Keratinocyte (primary cell): Measurements from ENCODE around the gene LDAH. TPM values are rescaled to one million over a fixed set of nuclear protein-coding genes. Genes with fewer than 3 reads are reported as not detected.

ENCODE experiments used
- DNase-seq: peaks from one replicate; pipeline ENCODE4 v3.0.0-alpha.2; 2011; ENCODE audit warnings: low read depth, missing footprints, low spot score
- FAIRE-seq: peaks from 2 replicates; lab custom pipeline; 2011; peaks lifted over from hg19 to GRCh38; lab: Jason Lieb, UNC
- H2AFZ ChIP-seq: 2 replicates; pipeline ENCODE4 v1.6.0; 2012; ENCODE audit warnings: low read length, control low read depth, inconsistent platforms; ENCODE audit not compliant: control insufficient read depth
- H3K27ac ChIP-seq: 2 replicates; pipeline ENCODE4 v1.5.1; 2011; ENCODE audit warnings: low read length; ENCODE audit not compliant: control insufficient read depth, insufficient read depth
- H3K27me3 ChIP-seq: 3 replicates; pipeline ENCODE4 v1.6.0; 2011; ENCODE audit warnings: low read length; ENCODE audit not compliant: control insufficient read depth, insufficient read depth; ENCODE audit errors: extremely low read depth
- H3K36me3 ChIP-seq, 2 experiments: 2 replicates in 1 of 2; 3 replicates in 1 of 2; pipeline ENCODE4 v1.5.1; 2011; ENCODE audit warnings: low read length in 2 of 2, mild to moderate bottlenecking in 1 of 2; ENCODE audit not compliant: control insufficient read depth in 2 of 2, insufficient read depth in 2 of 2; ENCODE audit errors: extremely low read depth in 1 of 2
- H3K4me1 ChIP-seq: 3 replicates; pipeline ENCODE4 v1.5.1; 2011; ENCODE audit warnings: low read length; ENCODE audit not compliant: control insufficient read depth, insufficient read depth; ENCODE audit errors: extremely low read depth
- H3K4me2 ChIP-seq: 3 replicates; pipeline ENCODE4 v1.6.0; 2011; ENCODE audit warnings: low read depth, low read length; ENCODE audit not compliant: control insufficient read depth, insufficient read depth; ENCODE audit errors: extremely low read depth
- H3K4me3 ChIP-seq, 3 experiments: fragments of 200-600 bp in 1 of 3; sonication (generic) in 1 of 3; 2 replicates in 2 of 3; 3 replicates in 1 of 3; pipeline ENCODE4 v1.5.1; 2011 to 2016; ENCODE audit warnings: low read length in 3 of 3, mild to moderate bottlenecking in 3 of 3, control low read depth in 2 of 3, inconsistent platforms in 1 of 3, low read depth in 1 of 3, mixed read lengths in 1 of 3, mixed run types in 1 of 3, moderate library complexity in 1 of 3; ENCODE audit not compliant: control insufficient read depth in 2 of 3, insufficient read depth in 2 of 3; ENCODE audit errors: extremely low read depth in 1 of 3
- H3K79me2 ChIP-seq: 2 replicates; pipeline ENCODE4 v1.6.0; 2012; ENCODE audit warnings: low read length; ENCODE audit not compliant: control insufficient read depth, insufficient read depth
- H3K9ac ChIP-seq: 3 replicates; pipeline ENCODE4 v1.6.0; 2011; ENCODE audit warnings: low read length; ENCODE audit not compliant: control insufficient read depth, insufficient read depth; ENCODE audit errors: extremely low read depth
- H3K9me1 ChIP-seq: 3 replicates; pipeline ENCODE4 v1.6.0; 2011; ENCODE audit warnings: low read length; ENCODE audit not compliant: control insufficient read depth, insufficient read depth; ENCODE audit errors: extremely low read depth
- H3K9me3 ChIP-seq: 2 replicates; pipeline ENCODE4 v1.5.1; 2012; ENCODE audit warnings: low read depth, low read length; ENCODE audit not compliant: control insufficient read depth
- H4K20me1 ChIP-seq: 3 replicates; pipeline ENCODE4 v1.6.0; 2011; ENCODE audit warnings: low read length; ENCODE audit not compliant: control insufficient read depth, insufficient read depth; ENCODE audit errors: extremely low read depth
- EZH2 ChIP-seq: IDR thresholded peaks from one replicate; pipeline ENCODE4 v1.6.1; 2012; ENCODE audit warnings: inconsistent platforms, mild to moderate bottlenecking, low read length, moderate library complexity
- dilution Hi-C: fragments of 300-500 bp; cut with MboI; formaldehyde crosslinking; loops from one replicate; pipeline ENCODE4 v1.7.0; 2020; ENCODE audit warnings: low sequenced_read_pairs; ENCODE audit not compliant: extremely low pct_ligation_motif_present
- polyA plus RNA-seq, 5 experiments: library from polyadenylated mRNA; depleted of rRNA in 3 of 5; stranded (reverse) in 3 of 5; stranded (forward) in 1 of 5; unstranded in 1 of 5; fragments of >200 nt; gene quantifications; 1 replicate in 1 of 5; 2 replicates in 3 of 5; 3 replicates in 1 of 5; pipeline versions ENCODE4 v1.2.1 to v1.2.3, GENCODE V29; 2011 to 2012; ENCODE audit warnings: missing spikeins in 2 of 5, low read depth in 1 of 5, low replicate concordance in 1 of 5
- TF ChIP-seq, protein P1 (sequence below), 3 experiments: IDR thresholded peaks in 1 of 3; conservative IDR thresholded peaks in 1 of 3; optimal IDR thresholded peaks in 1 of 3; 2 replicates in 2 of 3; 3 replicates in 1 of 3; pipeline versions ENCODE3 to v1.5.1; 2011; ENCODE audit warnings: low read length in 3 of 3, mild to moderate bottlenecking in 3 of 3, moderate library complexity in 2 of 3, control low read depth in 1 of 3, inconsistent platforms in 1 of 3; ENCODE audit not compliant: insufficient read depth in 2 of 3; ENCODE audit errors: extremely low read depth in 1 of 3

LDAH gene
- polyA plus RNA-seq, 1 donor (not counting 4 experiments of a cell fraction or from before 2014, with no cell fraction given): 22.7 TPM

DNA sequence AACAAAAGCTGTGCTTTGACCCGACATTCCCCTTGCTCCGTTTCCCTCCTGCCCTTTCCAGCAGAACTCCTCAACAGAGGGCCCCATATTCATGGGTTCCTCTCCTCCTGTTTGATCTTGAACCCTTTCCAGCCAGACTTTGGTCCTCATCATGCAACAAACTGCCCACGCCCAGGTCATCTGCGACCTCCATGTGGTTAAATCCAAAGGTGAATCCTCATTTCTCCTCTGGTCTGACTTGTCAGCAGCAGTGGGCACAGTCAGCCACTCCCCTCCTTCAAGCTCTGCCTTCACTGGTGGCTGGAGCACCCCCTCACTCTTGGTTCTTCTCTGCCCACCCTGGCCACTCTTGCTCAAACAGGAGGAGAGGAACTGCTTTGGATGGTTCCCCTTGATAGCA lies 174.7 kb downstream of the LDAH start:
- H3K4me2 ChIP-seq: no peak overlapping the region
- no peak for TF ChIP-seq EZH2
- TF ChIP-seq, protein P1, sequence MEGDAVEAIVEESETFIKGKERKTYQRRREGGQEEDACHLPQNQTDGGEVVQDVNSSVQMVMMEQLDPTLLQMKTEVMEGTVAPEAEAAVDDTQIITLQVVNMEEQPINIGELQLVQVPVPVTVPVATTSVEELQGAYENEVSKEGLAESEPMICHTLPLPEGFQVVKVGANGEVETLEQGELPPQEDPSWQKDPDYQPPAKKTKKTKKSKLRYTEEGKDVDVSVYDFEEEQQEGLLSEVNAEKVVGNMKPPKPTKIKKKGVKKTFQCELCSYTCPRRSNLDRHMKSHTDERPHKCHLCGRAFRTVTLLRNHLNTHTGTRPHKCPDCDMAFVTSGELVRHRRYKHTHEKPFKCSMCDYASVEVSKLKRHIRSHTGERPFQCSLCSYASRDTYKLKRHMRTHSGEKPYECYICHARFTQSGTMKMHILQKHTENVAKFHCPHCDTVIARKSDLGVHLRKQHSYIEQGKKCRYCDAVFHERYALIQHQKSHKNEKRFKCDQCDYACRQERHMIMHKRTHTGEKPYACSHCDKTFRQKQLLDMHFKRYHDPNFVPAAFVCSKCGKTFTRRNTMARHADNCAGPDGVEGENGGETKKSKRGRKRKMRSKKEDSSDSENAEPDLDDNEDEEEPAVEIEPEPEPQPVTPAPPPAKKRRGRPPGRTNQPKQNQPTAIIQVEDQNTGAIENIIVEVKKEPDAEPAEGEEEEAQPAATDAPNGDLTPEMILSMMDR (optimal IDR thresholded peaks at IDR 0.05 in 1 of 3, IDR thresholded peaks at IDR 0.05 in 1 of 3, conservative IDR thresholded peaks at IDR 0.05 in 1 of 3; ENCODE audit: extremely low read depth in 1 of 3, insufficient read depth in 2 of 3, low read length in 3 of 3): no peak
- no peaks in the 10 kb centered on the region for H3K27me3 ChIP-seq
- H3K27ac ChIP-seq: no peak overlapping the region
- peaks cover 3 to 7% of the 10 kb centered on the region in 2 experiments for H3K36me3 ChIP-seq
- DNase-seq: no peak
- dilution Hi-C loops: no loop called here
- peaks cover 17% of the 10 kb centered on the region for H3K4me1 ChIP-seq
- H3K9ac ChIP-seq: no peak overlapping the region
- no peaks in the 10 kb centered on the region for H3K9me1 ChIP-seq
- H3K9me3 ChIP-seq: no peaks in the 10 kb centered on the region
- peaks cover 28% of the 10 kb centered on the region for H3K79me2 ChIP-seq
- H2AFZ ChIP-seq: no peak overlapping the region
- H3K4me3 ChIP-seq: no peak overlapping the region
- FAIRE-seq: no peak
- H4K20me1 ChIP-seq: no peaks in the 10 kb centered on the region

DNA sequence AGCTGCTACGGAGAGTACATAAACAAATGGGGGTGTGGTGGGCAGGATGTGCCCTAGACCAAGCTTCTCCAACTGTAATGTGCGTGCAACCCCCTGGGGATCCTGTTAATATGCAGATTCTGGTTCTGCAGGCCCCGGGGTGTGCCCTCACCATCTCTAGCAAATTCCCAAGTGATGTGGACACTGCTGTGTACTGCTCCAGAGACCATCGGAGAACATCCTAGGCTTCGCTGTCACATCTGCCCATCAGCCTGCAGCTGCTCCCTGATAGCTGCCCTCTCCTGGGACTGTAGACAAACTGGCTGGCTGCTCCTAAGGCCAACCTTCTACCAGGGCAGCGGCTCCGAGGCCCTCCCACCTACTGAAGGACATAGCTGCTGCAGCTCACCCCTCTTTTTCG lies 175.2 kb downstream of the LDAH start:
- H4K20me1 ChIP-seq: no peaks in the 10 kb centered on the region
- no peak overlapping the region for H3K4me3 ChIP-seq
- H3K27me3 ChIP-seq: no peaks in the 10 kb centered on the region
- no peaks in the 10 kb centered on the region for H3K9me1 ChIP-seq
- DNase-seq (no peak), FAIRE-seq (no peak)
- H3K36me3 ChIP-seq: peaks cover 6 to 7% of the 10 kb centered on the region in 2 experiments
- no peak overlapping the region for H2AFZ ChIP-seq
- H3K9ac ChIP-seq: no peak overlapping the region
- no peak overlapping the region for H3K27ac ChIP-seq
- TF ChIP-seq, protein P1 (optimal IDR thresholded peaks at IDR 0.05 in 1 of 3, IDR thresholded peaks at IDR 0.05 in 1 of 3, conservative IDR thresholded peaks at IDR 0.05 in 1 of 3; ENCODE audit: extremely low read depth in 1 of 3, insufficient read depth in 2 of 3, low read length in 3 of 3): no peak
- TF ChIP-seq EZH2: no peak
- peaks cover 22% of the 10 kb centered on the region for H3K4me1 ChIP-seq
- peaks cover 28% of the 10 kb centered on the region for H3K79me2 ChIP-seq
- H3K9me3 ChIP-seq: no peaks in the 10 kb centered on the region
- dilution Hi-C loops: no loop called here
- H3K4me2 ChIP-seq: no peak overlapping the region
